Vagina (tissue), 2 donors: ENCODE data around the gene HSPBAP1. TPM values are rescaled to one million over a fixed set of nuclear protein-coding genes. Genes with fewer than 3 reads are reported as not detected.

Experiments used
- DNase-seq, 2 donors: peaks; one replicate each; pipeline ENCODE4 v3.0.0-alpha.2; 2017; ENCODE audit errors: extremely low spot score in 2 of 2
- H3K27ac ChIP-seq: fragments of 200-600 bp; sonication (generic); one replicate; pipeline ENCODE4 v1.5.1; 2019
- H3K27me3 ChIP-seq: fragments of 200-600 bp; sonication (generic); one replicate; pipeline ENCODE4 v1.5.1; 2019
- H3K36me3 ChIP-seq, 2 donors: fragments of 200-600 bp; sonication (generic); one replicate each; pipeline ENCODE4 v1.5.1; 2017 to 2019
- H3K4me1 ChIP-seq: fragments of 200-600 bp; sonication (generic); one replicate; pipeline ENCODE4 v1.5.1; 2019
- H3K4me3 ChIP-seq, 2 donors: fragments of 200-600 bp; sonication (generic); 1 replicate in 1 of 2; 2 replicates in 1 of 2; pipeline ENCODE4 v1.5.1; 2016 to 2019
- H3K9me3 ChIP-seq: fragments of 200-600 bp; sonication (generic); one replicate; pipeline ENCODE4 v1.5.1; 2019
- POLR2A ChIP-seq, 2 donors: fragments of 450-650 bp; IDR thresholded peaks; one replicate each; pipeline ENCODE4 v1.6.1; 2017; ENCODE audit warnings: antibody characterized with exemption in 2 of 2, mild to moderate bottlenecking in 2 of 2, moderate library complexity in 2 of 2
- POLR2AphosphoS5 ChIP-seq, 2 donors: sonication (generic); formaldehyde crosslinking; IDR thresholded peaks; one replicate each; pipeline ENCODE4 v1.9.0; 2017; ENCODE audit warnings: antibody characterized with exemption in 2 of 2, mild to moderate bottlenecking in 2 of 2, low read depth in 1 of 2; ENCODE audit not compliant: insufficient read depth in 1 of 2
- intact Hi-C: fragments of 100-400 bp; cut with DNase I; formaldehyde crosslinking; loops from one replicate; pipeline ENCODE4 v1.15.1; 2023
- total RNA-seq: library from RNA; depleted of rRNA; stranded (reverse); fragments of >200 nt; gene quantifications from one replicate; pipeline ENCODE4 v1.2.3, GENCODE V29; 2016
- TF ChIP-seq, protein P1 (sequence below), 3 experiments: fragments of 450-650 bp in 2 of 3; fragments of 200-600 bp in 1 of 3; sonication (generic) in 1 of 3; IDR thresholded peaks; one replicate each; pipeline ENCODE4 v1.5.1; 2017 to 2019; ENCODE audit warnings: antibody characterized with exemption in 3 of 3, mild to moderate bottlenecking in 2 of 3, moderate library complexity in 2 of 3

Gene HSPBAP1
- total RNA-seq, 1 donor from 2014 or later = 9.8 TPM

GRCh38 chr3:122800031-122800430, 6.4 kb upstream of the HSPBAP1 start:
- intact Hi-C loops = no loop called here
- no peak for DNase-seq
- Histone ChIP-seq H3K4me3 (no peak overlapping the region), H3K27me3 (no peaks in the 10 kb centered on the region), H3K4me1 (peaks cover 30% of the 10 kb centered on the region), H3K27ac (no peak overlapping the region), H3K36me3 (no peaks in the 10 kb centered on the region), H3K9me3 (no peaks in the 10 kb centered on the region)
- TF ChIP-seq, protein P1, sequence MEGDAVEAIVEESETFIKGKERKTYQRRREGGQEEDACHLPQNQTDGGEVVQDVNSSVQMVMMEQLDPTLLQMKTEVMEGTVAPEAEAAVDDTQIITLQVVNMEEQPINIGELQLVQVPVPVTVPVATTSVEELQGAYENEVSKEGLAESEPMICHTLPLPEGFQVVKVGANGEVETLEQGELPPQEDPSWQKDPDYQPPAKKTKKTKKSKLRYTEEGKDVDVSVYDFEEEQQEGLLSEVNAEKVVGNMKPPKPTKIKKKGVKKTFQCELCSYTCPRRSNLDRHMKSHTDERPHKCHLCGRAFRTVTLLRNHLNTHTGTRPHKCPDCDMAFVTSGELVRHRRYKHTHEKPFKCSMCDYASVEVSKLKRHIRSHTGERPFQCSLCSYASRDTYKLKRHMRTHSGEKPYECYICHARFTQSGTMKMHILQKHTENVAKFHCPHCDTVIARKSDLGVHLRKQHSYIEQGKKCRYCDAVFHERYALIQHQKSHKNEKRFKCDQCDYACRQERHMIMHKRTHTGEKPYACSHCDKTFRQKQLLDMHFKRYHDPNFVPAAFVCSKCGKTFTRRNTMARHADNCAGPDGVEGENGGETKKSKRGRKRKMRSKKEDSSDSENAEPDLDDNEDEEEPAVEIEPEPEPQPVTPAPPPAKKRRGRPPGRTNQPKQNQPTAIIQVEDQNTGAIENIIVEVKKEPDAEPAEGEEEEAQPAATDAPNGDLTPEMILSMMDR (IDR thresholded peaks at IDR 0.05) = no peak
- TF ChIP-seq POLR2AphosphoS5 (IDR thresholded peaks at IDR 0.05; ENCODE audit: insufficient read depth in 1 of 2, low read depth in 1 of 2) = no peak
- TF ChIP-seq POLR2A (IDR thresholded peaks at IDR 0.05) = no peak

- no peak for TF ChIP-seq POLR2AphosphoS5 (IDR thresholded peaks at IDR 0.05; ENCODE audit: insufficient read depth in 1 of 2, low read depth in 1 of 2)
- DNase-seq = no peak
- intact Hi-C loops = no loop called here
- Histone ChIP-seq H3K4me1 (peaks cover 30% of the 10 kb centered on the region), H3K9me3 (no peaks in the 10 kb centered on the region), H3K4me3 (no peak overlapping the region), H3K36me3 (no peaks in the 10 kb centered on the region), H3K27me3 (no peaks in the 10 kb centered on the region), H3K27ac (no peak overlapping the region)
These were observed 5.7 kb upstream of the HSPBAP1 start for GRCh38 chr3:122799322-122799721.

DNA sequence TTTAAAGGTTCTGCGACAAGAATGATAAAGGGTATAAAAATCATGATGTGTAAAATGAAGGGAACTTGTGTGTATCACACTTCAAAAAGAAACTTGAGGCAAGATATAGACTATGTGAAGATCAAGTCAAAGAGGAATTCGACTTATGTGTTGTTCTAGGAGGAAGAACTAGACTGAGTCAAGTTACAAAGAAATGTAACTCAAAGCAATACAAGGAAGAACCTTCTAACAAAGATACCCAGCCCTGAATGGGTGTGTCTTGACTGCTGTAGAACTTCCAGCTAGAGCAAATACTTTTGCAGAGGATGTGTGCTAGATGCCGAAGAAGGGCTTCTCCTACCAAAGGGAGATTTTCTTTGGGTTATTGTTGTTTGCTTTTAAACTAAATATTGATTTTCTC, 3.7 kb upstream of the HSPBAP1 start:
- Histone ChIP-seq H3K9me3 (no peaks in the 10 kb centered on the region), H3K27ac (no peak overlapping the region), H3K4me3 (no peak overlapping the region), H3K36me3 (no peaks in the 10 kb centered on the region), H3K27me3 (no peaks in the 10 kb centered on the region), H3K4me1 (peaks cover 40% of the 10 kb centered on the region)
- TF ChIP-seq, protein P1 (IDR thresholded peaks at IDR 0.05) = no peak
- peak in 1 of 2 donors; percentile 27 for TF ChIP-seq POLR2AphosphoS5 (IDR thresholded peaks at IDR 0.05; ENCODE audit: insufficient read depth in 1 of 2, low read depth in 1 of 2)
- TF ChIP-seq POLR2A (IDR thresholded peaks at IDR 0.05) = no peak
- intact Hi-C loops = no loop called here
- no peak for DNase-seq

DNA sequence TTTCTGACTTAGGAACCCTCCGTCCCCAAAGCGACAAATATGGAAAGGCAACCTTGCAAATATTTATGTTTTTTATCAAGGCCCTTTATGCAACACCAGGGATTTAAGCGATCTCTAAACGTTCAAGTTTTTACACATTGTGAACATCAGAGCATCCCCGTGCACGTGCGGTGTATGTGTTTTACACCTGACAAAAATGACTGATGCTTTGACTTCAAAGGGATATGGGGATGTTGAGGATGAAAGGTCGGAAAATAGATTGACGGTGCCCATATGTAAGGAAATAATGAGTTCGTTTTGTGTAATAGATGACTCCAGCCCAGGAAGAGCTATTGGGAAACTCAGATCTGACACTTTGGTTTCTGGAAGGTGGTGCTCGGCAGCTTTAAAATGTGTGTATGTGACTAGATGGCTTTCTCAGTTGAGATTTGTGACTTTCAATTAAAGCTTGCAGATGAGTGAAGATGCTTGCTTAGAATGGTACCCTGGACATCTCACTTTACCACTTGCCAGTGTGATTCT, 2.1 kb upstream of the HSPBAP1 start:
- Histone ChIP-seq H3K4me1 (peaks cover 38% of the 10 kb centered on the region), H3K27ac (peak overlapping the region; percentile 93), H3K4me3 (peak overlapping the region; percentile 65 to 84), H3K9me3 (no peaks in the 10 kb centered on the region), H3K27me3 (no peaks in the 10 kb centered on the region), H3K36me3 (no peaks in the 10 kb centered on the region)
- intact Hi-C loops = no loop called here
- DNase-seq = no peak
- TF ChIP-seq POLR2AphosphoS5 (IDR thresholded peaks at IDR 0.05; ENCODE audit: insufficient read depth in 1 of 2, low read depth in 1 of 2) (no peak), POLR2A (IDR thresholded peaks at IDR 0.05) (no peak)
- TF ChIP-seq, protein P1 (IDR thresholded peaks at IDR 0.05) = no peak

DNA sequence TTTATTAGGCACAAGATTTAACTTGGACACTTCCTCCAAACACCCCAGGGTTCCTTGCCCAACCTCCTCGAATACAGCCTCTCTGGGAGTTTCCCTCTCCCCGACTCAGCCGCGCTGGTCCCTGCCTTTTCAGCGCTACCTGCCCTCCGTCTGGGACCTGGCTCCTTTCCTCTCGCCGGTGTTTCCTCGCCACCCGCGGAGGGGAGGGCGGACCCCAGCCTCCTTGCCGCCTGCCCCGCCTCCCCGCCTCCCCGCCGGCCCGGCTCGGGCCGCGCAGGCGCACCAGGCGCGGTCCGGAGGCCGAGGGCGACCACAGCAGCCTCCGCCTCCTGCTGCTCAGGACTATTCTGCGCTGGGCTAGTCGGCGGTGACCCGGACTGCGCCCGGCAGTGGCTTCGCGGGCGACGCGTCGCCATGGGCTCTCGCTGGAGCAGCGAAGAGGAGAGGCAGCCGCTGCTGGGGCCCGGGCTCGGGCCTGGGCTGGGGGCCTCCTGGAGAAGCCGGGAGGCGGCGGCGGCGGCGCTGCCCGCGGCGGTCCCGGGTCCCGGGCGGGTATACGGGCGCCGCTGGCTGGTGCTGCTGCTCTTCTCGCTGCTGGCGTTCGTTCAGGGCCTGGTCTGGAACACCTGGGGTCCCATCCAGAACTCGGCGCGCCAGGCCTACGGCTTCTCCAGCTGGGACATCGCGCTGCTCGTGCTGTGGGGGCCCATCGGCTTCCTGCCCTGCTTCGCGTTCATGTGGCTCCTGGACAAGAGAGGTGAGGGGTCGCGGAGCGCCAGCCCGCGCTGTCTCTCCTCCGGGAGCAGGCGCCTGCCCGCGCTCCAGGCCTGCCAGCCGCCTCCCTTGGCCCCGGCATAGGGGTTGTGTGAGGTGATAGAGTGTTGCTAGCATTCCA, 1.4 kb upstream of the HSPBAP1 start, which contains the start of gene SLC49A4:
Gene SLC49A4, plus strand, starts transcription at position 291 of the 895 bp plus-strand sequence. Its CDS starts 124 bp downstream, at position 415.
- peak within 1 kb of the TSS; percentile 65 to 84 for H3K4me3 ChIP-seq
- DNase-seq = peak in 1 of 2 donors; percentile 89
- no peaks in the 10 kb centered on the region for H3K27me3 ChIP-seq
- peaks cover 38% of the 10 kb centered on the region for H3K4me1 ChIP-seq
- TF ChIP-seq POLR2AphosphoS5 (IDR thresholded peaks at IDR 0.05; ENCODE audit: insufficient read depth in 1 of 2, low read depth in 1 of 2) (peak in 1 of 2 donors; percentile 67), POLR2A (IDR thresholded peaks at IDR 0.05) (peak in 1 of 2 donors; percentile 78)
- TF ChIP-seq, protein P1 (IDR thresholded peaks at IDR 0.05) = no peak
- H3K9me3 ChIP-seq = no peaks in the 10 kb centered on the region
- H3K27ac ChIP-seq = peak within 1 kb of the TSS; percentile 93
- H3K36me3 ChIP-seq = no peaks in the 10 kb centered on the region
- intact Hi-C loops = no loop called here
